Right lobe of liver (tissue), 6 donors: ENCODE data around the gene PRMT7. TPM values are rescaled to one million over a fixed set of nuclear protein-coding genes. Genes with fewer than 3 reads are reported as not detected.

ENCODE experiments used
- ATAC-seq, 4 donors: fragments of 200-7000 bp; cut with Tn5 transposase; one replicate each; pipeline ENCODE4 v1.9.1; 2020; ENCODE audit warnings: mild to moderate bottlenecking in 4 of 4, moderate library complexity in 4 of 4
- DNase-seq, 3 donors: peaks; one replicate each; pipeline ENCODE4 v3.0.0-alpha.2; 2020
- H3K27ac ChIP-seq, 3 donors: fragments of 200-600 bp; one replicate each; pipeline ENCODE4 v1.8.0; 2022
- H3K27me3 ChIP-seq, 2 donors: fragments of 200-600 bp; one replicate each; pipeline ENCODE4 v1.8.0; 2022
- H3K36me3 ChIP-seq, 4 donors: fragments of 200-600 bp; sonication (generic) in 1 of 4; one replicate each; pipeline versions ENCODE4 v1.5.1 to v1.8.0; 2017 to 2022; ENCODE audit warnings: control low read depth in 1 of 4
- H3K4me1 ChIP-seq, 4 donors: fragments of 200-600 bp; sonication (generic) in 1 of 4; one replicate each; pipeline versions ENCODE4 v1.5.1 to v1.8.0; 2017 to 2022; ENCODE audit warnings: control low read depth in 1 of 4
- H3K4me3 ChIP-seq, 3 donors: fragments of 200-600 bp; one replicate each; pipeline ENCODE4 v1.8.0; 2022
- H3K9me3 ChIP-seq, 4 donors: fragments of 200-600 bp; sonication (generic) in 1 of 4; one replicate each; pipeline versions ENCODE4 v1.5.1 to v1.8.0; 2017 to 2022; ENCODE audit warnings: control low read depth in 1 of 4
- CTCF ChIP-seq, 4 donors: fragments of 200-600 bp in 3 of 4; fragments of 450-650 bp in 1 of 4; IDR thresholded peaks; one replicate each; pipeline versions ENCODE4 v1.5.1 to v1.8.0; 2016 to 2022; ENCODE audit warnings: antibody characterized with exemption in 4 of 4, mild to moderate bottlenecking in 2 of 4
- POLR2A ChIP-seq: fragments of 450-650 bp; IDR thresholded peaks from one replicate; pipeline ENCODE4 v1.6.1; 2017; ENCODE audit warnings: antibody characterized with exemption, mild to moderate bottlenecking
- WGBS: methylation state at CpG from one replicate; pipeline ENCODE4 v1.1.6; 2018; ENCODE audit warnings: low coverage, low lambda C conversion rate; ENCODE audit not compliant: insufficient coverage; ENCODE audit errors: missing lambda C conversion rate; 5-methylcytosine and 5-hydroxymethylcytosine counted together
- intact Hi-C, 2 donors: fragments of 100-400 bp; cut with DNase I; formaldehyde crosslinking; loops; one replicate each; pipeline versions ENCODE4 v1.11.2 to v1.14.1; 2022
- total RNA-seq, 6 experiments: library from RNA; depleted of rRNA in 2 of 6; stranded (reverse); fragments of >200 nt in 2 of 6; fragmentation: NEBNext Ultra II Directional in 3 of 6; extraction: Animal tissue kit (Norgen Biotek cat#: 25700) in 3 of 6; gene quantifications; one replicate each; pipeline versions ENCODE4 v1.1.0 to v1.2.4, GENCODE V29; 2016 to 2023
- donor health status: DM: no; HTN: yes; CAD: no.
- donor health status: DM: no; HTN: no; CAD: no.
- donor health status: DM: no; HTN: no; CAD: no.
- donor health status: DM: no; HTN: yes; CAD: no.
- donor health status: DM: no; HTN: yes; CAD: no.

PRMT7 gene
- total RNA-seq, 6 experiments from 2014 or later: 13.1 to 28.3 (median 21.1) TPM

GRCh38 chr16:68362262-68362913, 51.6 kb downstream of the PRMT7 start:
- Histone ChIP-seq H3K9me3 (no peaks in the 10 kb centered on the region), H3K4me3 (no peak overlapping the region), H3K4me1 (peaks cover 0 to 7% (median 0%) of the 10 kb centered on the region in 4 donors), H3K27me3 (no peaks in the 10 kb centered on the region), H3K27ac (no peak overlapping the region), H3K36me3 (peaks cover 0 to 8% (median 0%) of the 10 kb centered on the region in 4 donors)
- DNase-seq: peak in 1 of 3 donors; percentile 10
- intact Hi-C loops: no loop called here
- WGBS: 71% methylated on average over 1 of the region's 8 CpGs
- TF ChIP-seq CTCF (IDR thresholded peaks at IDR 0.05): no peak
- TF ChIP-seq POLR2A: no peak
- no peak for ATAC-seq

GRCh38 chr16:68362947-68363657, 52.3 kb downstream of the PRMT7 start:
- ATAC-seq (no peak), DNase-seq (peak in 1 of 3 donors; percentile 16)
- Histone ChIP-seq H3K4me3 (no peak overlapping the region), H3K4me1 (peaks cover 0 to 13% (median 0%) of the 10 kb centered on the region in 4 donors), H3K9me3 (no peaks in the 10 kb centered on the region), H3K27me3 (no peaks in the 10 kb centered on the region), H3K27ac (no peak overlapping the region), H3K36me3 (peaks cover 0 to 1% (median 0%) of the 10 kb centered on the region in 4 donors)
- 93% methylated on average over 2 of the region's 18 CpGs for WGBS
- intact Hi-C loops: no loop called here
- TF ChIP-seq CTCF (IDR thresholded peaks at IDR 0.05): no peak
- no peak for TF ChIP-seq POLR2A

GRCh38 chr16:68363658-68364521, 53.1 kb downstream of the PRMT7 start:
- TF ChIP-seq POLR2A: no peak
- TF ChIP-seq CTCF (IDR thresholded peaks at IDR 0.05): no peak
- H3K36me3 ChIP-seq: no peaks in the 10 kb centered on the region
- H3K4me3 ChIP-seq: no peak overlapping the region
- peak in 1 of 3 donors; percentile 16 for DNase-seq
- H3K4me1 ChIP-seq: peaks cover 0 to 13% (median 0%) of the 10 kb centered on the region in 4 donors
- no peaks in the 10 kb centered on the region for H3K9me3 ChIP-seq
- intact Hi-C loops: no loop called here
- WGBS: 33% methylated on average over 8 of the region's 22 CpGs
- H3K27ac ChIP-seq: no peak overlapping the region
- H3K27me3 ChIP-seq: no peaks in the 10 kb centered on the region
- no peak for ATAC-seq

GRCh38 chr16:68364561-68364998, 53.8 kb downstream of the PRMT7 start:
- Histone ChIP-seq H3K27me3 (no peaks in the 10 kb centered on the region), H3K36me3 (no peaks in the 10 kb centered on the region), H3K4me3 (no peak overlapping the region), H3K4me1 (peaks cover 0 to 13% (median 0%) of the 10 kb centered on the region in 4 donors), H3K9me3 (no peaks in the 10 kb centered on the region), H3K27ac (no peak overlapping the region)
- DNase-seq: peak in 1 of 3 donors; percentile 13
- 59% methylated on average over 4 of the region's 14 CpGs for WGBS
- intact Hi-C loops: no loop called here
- TF ChIP-seq POLR2A (no peak), CTCF (IDR thresholded peaks at IDR 0.05) (no peak)
- no peak for ATAC-seq
